Gastroesophageal sphincter (tissue), 3 donors: ENCODE measurements around the gene TTN.

Experiments
- CTCF ChIP-seq, 4 experiments: fragments of 200-600 bp in 2 of 4; fragments of 450-650 bp in 2 of 4; sonication (generic) in 1 of 4; IDR thresholded peaks; one replicate each; pipeline ENCODE4 v1.5.1; 2017 to 2019; ENCODE audit warnings: antibody characterized with exemption in 4 of 4, mild to moderate bottlenecking in 2 of 4, moderate library complexity in 2 of 4
- EP300 ChIP-seq: sonication (generic); formaldehyde crosslinking; IDR thresholded peaks from one replicate; pipeline ENCODE4 v1.6.1; 2017; ENCODE audit warnings: antibody characterized with exemption, mild to moderate bottlenecking
- POLR2A ChIP-seq, 2 donors: fragments of 450-650 bp; IDR thresholded peaks; one replicate each; pipeline ENCODE4 v1.6.1; 2017; ENCODE audit warnings: antibody characterized with exemption in 2 of 2, mild to moderate bottlenecking in 2 of 2, moderate library complexity in 1 of 2
- POLR2AphosphoS5 ChIP-seq: sonication (generic); formaldehyde crosslinking; IDR thresholded peaks from one replicate; pipeline ENCODE4 v1.6.1; 2017; ENCODE audit warnings: antibody characterized with exemption

GRCh38 chr2:178523596-178524134 is 283.6 kb downstream of the TTN start:
- TF ChIP-seq CTCF (IDR thresholded peaks at IDR 0.05) (no peak), POLR2AphosphoS5 (no peak), POLR2A (IDR thresholded peaks at IDR 0.05) (no peak), EP300 (no peak)
